ENCODE data around the gene POU3F1.

Gene POU3F1

DNA sequence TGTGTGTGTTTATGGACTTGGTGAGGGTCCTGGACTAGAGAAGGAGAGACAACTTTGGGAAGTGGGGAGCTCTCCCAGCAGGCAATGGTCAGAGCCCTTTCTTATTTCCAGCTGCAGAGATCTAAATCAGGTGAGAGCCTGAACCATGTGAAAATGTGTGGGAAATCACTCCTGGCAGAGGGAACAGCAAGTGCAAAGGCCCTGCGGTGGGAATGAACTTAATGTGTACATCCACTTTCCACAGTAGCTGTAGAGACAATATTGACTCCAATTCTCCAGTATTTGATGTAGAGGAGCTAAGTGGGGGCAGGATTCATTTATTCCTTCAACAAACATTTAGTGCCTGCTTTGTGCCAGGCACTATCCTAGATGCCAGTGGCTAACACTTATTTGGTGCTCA lies 14.7 kb upstream of the POU3F1 start:
- in situ Hi-C loops (cut with HindIII; ENCODE audit: low sequenced_read_pairs) = no loop called here
- TF ChIP-seq, protein P1, sequence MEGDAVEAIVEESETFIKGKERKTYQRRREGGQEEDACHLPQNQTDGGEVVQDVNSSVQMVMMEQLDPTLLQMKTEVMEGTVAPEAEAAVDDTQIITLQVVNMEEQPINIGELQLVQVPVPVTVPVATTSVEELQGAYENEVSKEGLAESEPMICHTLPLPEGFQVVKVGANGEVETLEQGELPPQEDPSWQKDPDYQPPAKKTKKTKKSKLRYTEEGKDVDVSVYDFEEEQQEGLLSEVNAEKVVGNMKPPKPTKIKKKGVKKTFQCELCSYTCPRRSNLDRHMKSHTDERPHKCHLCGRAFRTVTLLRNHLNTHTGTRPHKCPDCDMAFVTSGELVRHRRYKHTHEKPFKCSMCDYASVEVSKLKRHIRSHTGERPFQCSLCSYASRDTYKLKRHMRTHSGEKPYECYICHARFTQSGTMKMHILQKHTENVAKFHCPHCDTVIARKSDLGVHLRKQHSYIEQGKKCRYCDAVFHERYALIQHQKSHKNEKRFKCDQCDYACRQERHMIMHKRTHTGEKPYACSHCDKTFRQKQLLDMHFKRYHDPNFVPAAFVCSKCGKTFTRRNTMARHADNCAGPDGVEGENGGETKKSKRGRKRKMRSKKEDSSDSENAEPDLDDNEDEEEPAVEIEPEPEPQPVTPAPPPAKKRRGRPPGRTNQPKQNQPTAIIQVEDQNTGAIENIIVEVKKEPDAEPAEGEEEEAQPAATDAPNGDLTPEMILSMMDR (IDR thresholded peaks at IDR 0.05; ENCODE audit: low read depth, low read length, missing control alignments) = no peak
- H3K4me3 ChIP-seq (ENCODE audit: low read depth, low read length) = no peak overlapping the region
- DNase-seq (ENCODE audit: low read depth) = no peak

DNA sequence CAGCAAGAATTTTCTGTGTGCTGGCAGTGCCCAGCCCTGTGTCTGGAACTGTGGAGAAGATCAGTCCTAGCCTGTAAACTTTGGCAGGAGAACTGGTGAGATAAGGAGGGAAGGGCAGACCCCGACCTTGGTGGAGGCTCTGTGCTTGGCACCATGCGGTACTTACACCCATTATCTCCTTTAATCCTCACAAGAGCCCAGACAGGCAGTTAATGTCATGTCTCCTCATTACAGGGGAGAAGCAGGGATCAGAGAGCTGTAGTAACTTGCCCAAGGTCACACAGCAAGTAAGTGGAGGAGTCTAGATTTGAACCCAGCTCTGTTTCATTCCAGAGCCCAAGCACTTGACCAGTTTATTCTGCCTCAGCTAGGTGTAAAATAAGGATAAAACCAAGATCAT lies 13.9 kb upstream of the POU3F1 start:
- in situ Hi-C loops (cut with HindIII; ENCODE audit: low sequenced_read_pairs) = no loop called here
- no peak overlapping the region for H3K4me3 ChIP-seq (ENCODE audit: low read depth, low read length)
- TF ChIP-seq, protein P1 (IDR thresholded peaks at IDR 0.05; ENCODE audit: low read depth, low read length, missing control alignments) = no peak
- no peak for DNase-seq (ENCODE audit: low read depth)

DNA sequence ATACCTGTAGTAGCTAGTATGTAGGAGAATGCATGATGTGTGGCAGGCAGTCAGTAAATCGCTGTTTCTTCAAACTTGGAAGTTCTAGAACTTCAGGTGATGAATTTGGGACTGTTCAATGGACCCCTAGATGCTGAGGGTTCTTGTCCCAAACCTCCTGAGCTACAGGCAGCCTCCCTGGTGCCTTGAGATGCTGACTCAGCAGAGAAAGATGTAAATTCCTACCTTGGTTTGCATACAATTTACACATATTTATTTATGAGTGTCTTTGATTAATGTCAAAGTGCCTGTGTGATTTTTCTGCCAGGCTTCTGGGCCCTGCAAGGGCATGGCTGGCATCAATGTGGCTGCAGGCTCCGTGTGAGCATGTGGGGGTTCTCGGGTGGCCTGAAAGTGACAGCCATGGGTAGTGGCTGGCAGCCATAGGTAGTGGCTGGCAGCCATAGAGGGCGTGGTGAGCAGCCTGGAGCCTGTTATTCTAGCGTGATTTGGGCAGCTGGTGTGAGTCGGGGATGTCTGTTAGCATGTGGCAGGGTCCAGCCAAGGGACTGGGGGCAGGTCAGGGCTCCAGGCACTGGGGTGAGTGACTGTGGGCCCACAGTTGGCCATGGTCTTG lies 13.2 kb upstream of the POU3F1 start:
- in situ Hi-C loops (cut with HindIII; ENCODE audit: low sequenced_read_pairs) = no loop called here
- no peak for DNase-seq (ENCODE audit: low read depth)
- TF ChIP-seq, protein P1 (IDR thresholded peaks at IDR 0.05; ENCODE audit: low read depth, low read length, missing control alignments) = no peak

DNA sequence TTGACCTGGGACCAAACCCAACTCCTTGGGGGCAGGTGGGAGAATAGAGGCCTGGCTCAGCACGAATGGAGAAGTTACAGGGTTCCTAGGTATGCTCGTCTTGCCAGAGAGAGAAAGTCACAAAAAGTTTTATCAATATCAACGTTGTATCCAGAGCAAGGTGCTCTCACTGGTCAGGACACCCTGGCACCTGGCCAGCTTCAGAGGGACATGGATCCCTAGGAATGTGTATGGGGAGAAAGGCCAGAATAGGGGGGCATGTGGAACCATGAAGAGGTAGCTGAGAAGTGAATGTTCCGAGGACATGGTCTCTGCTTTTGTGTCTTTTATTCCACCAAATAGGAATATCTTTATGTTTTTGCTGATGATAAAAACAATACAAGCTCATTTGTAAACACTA lies 9.4 kb upstream of the POU3F1 start:
- no peak for DNase-seq (ENCODE audit: low read depth)
- no peak overlapping the region for H3K4me3 ChIP-seq (ENCODE audit: low read depth, low read length)
- in situ Hi-C loops (cut with HindIII; ENCODE audit: low sequenced_read_pairs) = no loop called here
- TF ChIP-seq, protein P1 (IDR thresholded peaks at IDR 0.05; ENCODE audit: low read depth, low read length, missing control alignments) = no peak

More for the DNA sequence above, 13.2 kb upstream of the POU3F1 start:
- no peak overlapping the region for H3K4me3 ChIP-seq (ENCODE audit: low read depth, low read length)

DNA sequence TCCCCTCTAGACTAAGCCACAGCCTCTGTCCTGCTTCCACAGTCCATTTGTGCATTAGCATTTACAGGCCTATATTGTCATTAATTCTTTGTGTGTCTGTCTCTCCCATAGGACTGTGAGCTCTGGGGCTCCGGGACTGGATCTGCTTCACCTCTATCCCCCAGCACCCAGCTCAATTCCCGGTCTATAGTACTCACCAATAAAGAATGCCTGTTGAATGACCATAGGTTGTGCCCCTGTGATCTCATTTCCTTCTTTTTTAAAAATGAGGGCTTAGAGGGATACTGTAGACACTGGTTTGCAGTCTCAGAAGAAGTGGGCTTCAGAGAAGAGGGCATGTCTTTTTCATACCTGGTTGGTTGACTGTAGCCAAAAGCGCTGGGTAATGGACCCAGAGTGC lies 8.8 kb upstream of the POU3F1 start:
- TF ChIP-seq, protein P1 (IDR thresholded peaks at IDR 0.05; ENCODE audit: low read depth, low read length, missing control alignments) = no peak
- DNase-seq (ENCODE audit: low read depth) = no peak
- in situ Hi-C loops (cut with HindIII; ENCODE audit: low sequenced_read_pairs) = no loop called here
- H3K4me3 ChIP-seq (ENCODE audit: low read depth, low read length) = no peak overlapping the region

DNA sequence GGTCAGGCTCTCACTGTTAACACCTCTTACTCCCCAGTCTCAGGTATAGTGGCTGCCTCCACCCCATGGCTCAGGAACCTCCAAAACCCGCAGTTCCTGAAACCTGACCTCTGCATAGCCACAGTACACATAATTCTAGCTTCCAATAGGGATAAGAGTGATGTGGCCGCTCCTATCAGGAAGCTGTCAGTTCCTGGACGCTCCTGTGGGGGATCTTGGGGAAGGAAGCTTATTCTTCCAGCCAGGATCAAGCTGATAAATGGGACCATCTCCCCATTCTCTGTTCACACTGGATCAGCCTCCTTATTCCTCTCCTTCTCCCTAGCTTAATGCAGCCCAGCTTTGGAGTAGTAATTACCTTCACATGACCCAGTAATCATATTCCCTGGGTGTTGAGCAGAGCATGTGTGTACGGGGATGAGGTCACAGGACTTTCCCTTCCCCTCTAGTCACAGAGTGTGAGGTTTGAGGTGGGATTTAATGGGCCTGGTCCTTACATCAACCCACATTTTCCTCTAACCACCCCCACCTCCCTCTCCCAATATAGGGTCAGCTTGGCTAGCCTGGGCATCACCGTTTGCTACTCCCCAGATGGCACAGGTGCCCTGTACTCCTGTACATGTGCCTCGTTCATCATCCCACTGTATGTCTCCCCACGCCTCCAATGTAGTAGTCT lies 7.0 kb upstream of the POU3F1 start:
- TF ChIP-seq, protein P1 (IDR thresholded peaks at IDR 0.05; ENCODE audit: low read depth, low read length, missing control alignments) = no peak

More for the DNA sequence above, 7.0 kb upstream of the POU3F1 start:
- no peak for DNase-seq (ENCODE audit: low read depth)
- no peak overlapping the region for H3K4me3 ChIP-seq (ENCODE audit: low read depth, low read length)
- in situ Hi-C loops (cut with HindIII; ENCODE audit: low sequenced_read_pairs) = no loop called here
